Hippocampal formation (tissue), 2 donors: ENCODE results near the gene DNAAF5.
A peak's percentile ranks its signal among the peaks of the same experiment; 100 is the strongest.
"Not testable (repeated sequence)": the region's sequence is repeated elsewhere in the genome, so short reads cannot be mapped to it uniquely, and the experiment has no call there.

Source experiments
- DNase-seq, 2 donors: peaks; one replicate each; lab custom pipeline; 2025; lab: John Stamatoyannopoulos, UW

Gene DNAAF5

DNA sequence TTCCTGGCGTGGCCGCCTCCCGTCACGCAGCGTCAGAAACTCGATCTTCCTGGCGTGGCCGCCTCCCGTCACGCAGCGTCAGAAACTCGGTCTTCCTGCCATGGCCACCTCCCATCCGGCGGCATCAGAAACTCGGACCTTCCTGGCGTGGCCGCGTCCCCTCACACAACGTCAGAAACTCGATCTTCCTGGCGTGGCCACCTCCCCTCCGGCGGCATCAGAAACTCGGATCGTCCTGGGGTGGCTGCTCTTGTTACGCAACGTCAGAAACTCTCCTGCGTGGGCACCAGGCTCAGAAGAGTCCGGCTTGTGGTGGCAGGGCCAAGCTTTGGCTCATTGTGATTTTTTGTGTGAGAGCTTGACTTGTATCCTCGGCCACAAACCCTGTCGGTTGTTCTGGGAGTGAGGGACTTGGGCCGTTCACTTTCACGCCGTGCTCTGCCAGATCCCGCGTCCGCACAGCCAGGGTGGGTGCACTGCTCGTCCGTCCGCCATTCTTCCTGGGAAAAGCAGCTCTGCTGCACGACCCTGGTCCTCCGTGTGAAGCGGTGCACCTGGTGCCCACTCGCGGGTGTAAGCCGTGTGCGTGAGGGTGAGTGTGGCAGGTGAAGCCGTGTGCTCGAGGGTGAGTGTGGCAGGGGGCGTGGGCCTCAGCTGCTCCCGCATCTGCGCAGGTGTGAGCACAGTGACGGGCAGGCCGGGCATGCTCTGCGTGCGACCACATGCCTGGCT is 56.4 kb downstream of the DNAAF5 start:
- no peak for DNase-seq

DNA sequence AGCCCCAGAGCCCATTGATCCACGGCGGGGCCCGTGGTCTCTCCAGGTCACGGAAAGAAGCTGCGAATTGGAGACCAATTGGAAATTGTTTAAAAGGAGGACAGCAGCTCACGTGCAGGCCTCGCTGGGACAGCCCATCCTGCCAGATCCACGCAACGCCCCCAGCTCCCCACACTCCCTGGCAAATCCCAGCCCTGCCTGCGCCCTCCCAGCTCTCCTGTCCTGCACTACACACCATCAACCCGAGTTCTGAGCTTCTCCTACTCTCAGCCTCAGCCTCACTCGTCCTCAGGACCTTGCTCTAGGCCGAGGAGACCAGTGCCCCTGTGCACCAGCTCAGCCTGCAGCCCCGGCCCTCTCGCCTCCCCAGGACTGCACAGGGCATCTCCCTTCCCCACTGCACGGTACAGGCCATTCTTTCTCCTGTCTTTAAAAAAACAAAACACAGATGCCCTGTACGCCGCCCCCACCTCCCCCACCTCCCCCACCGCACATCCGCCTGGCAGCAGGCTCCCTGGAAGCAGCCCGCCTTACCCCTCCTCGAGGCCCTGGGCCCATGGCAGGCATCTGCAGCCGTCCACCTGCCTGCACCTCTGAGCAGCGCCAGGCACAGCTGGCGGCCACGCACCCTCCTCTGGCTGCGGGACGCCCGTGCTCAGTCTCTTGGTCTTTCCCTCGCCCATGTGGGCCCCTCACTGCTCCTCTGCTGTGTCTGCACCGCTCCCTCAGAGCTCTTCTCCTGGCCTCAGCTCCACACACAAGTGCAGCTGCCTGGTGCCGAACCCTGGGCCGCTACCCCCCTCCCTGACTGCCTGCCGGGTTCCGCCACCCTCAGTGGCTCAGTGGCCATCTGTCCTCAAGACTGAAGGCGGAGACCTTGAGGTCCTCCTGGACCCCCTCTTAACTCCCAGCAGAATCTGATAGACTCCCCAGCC is 57.3 kb downstream of the DNAAF5 start:
- DNase-seq: no peak

DNA sequence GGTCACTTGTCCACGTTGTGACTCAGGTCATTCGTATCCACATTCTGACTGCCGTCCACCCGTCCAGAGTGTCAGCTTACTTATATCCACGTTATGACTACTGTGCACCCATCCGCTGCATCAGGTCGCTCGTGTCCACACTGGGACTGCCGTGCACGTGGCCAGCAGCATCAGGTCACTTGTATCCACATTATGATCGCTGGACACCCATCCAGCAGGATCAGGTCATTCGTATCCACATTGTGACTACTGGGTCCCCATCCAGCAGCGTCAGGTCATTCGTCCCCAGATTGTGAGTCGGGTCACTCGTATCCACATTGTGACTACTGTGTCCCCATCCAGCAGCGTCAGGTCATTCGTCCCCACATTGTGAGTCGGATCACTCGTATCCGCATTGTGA is 58.5 kb downstream of the DNAAF5 start:
- no peak for DNase-seq

DNA sequence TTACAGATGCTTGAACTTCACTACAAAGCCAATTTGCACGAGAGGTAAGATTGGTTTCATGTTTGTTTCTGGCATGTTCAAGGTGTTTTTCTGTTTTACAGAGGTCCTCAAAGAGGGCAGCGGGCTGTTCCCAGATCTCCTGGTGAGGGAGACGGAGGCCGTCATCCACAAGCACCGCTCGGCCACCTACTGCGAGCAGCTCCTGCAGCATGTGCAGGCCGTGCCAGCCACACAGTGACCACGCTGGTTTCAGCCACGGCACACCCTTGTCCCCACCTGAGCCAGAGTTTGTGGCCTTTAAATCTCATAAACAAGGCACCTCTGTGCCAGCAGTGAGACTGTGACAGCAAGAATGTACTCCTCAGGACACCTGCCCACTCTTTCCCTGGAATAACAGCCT is 58.9 kb downstream of the DNAAF5 start:
- no peak for DNase-seq

DNA sequence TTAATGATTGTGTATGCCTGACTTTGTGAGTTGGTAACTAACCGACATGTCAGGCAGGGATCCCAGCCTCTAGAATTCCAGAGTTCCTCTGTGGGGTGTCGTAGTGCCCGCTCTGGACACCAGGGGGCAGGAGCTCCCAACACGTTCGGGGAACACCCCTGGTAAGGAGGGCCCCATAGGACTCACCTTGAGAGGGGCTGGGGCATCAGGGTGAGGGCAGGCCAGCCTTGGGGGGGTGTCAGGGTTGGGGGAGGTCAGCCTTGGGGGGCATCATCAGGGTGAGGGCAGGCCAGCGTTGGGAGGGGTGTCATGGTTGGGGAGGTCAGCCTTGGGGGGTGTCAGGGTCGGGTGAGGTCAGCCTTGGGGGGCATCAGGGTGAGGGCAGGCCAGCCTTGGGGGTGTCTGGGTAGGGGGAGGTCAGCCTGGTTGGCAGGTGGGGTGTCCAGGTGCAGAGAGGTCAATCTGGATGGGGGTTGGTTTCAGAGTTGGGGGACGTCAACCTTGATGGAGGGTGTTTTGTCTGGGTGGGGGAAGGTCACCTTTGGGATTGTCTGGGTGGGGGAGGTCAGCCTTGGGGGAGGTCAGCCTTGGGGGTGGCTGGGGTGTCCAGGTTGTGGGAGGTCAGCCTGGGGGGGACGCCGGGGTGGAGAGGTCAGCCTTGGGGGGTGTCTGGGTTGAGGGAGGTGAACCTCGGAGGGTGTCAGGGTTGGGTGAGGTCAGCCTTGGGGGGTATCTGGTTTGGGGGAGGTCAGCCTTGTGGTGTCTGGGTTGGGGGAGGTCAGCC is 60.2 kb downstream of the DNAAF5 start:
- DNase-seq: peak in 1 of 2 donors; percentile 28

DNA sequence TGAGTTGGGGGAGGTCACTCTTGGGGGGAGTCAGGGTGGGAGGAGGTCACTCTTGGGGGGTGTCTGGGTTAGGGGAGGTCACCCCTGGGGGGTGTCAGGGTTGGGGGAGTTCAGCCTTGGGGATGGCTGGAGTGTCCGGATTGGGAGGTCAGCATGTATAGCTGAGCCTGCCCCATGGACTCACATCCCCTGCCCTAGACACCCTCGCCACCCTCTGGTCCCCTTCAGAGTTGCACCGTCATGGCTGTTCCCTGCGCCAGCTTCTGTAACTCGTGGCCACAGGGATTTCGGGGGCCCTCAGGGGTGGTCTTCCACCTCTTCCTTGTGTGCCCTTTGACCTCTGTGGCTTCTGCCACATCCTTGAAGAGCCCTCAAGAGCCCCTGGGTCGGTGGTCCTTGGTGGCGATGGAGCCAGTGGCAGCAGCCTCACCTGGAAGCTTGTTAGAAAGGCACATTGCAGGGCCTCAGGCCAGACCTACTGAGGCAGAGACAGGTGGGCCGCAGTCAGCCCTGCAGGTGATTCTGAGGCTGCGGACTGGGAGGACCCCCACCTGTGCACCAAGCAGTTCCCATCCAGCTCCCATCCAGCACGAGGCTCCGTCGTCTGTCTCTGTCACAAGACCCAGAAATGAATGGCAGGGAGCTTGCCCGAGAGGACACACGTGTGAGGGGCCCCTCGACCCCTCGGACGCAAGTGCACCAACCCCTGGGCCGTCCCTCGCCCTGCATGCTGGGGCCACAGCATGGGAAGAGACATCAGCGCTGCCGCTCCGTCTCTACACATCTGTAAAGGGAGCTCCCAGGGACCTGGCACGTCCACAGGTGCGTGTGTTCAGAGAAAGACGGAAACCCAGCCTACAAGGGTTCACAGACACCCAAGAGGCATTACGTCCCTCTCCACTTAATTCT is 61.1 kb downstream of the DNAAF5 start:
- no peak for DNase-seq

DNA sequence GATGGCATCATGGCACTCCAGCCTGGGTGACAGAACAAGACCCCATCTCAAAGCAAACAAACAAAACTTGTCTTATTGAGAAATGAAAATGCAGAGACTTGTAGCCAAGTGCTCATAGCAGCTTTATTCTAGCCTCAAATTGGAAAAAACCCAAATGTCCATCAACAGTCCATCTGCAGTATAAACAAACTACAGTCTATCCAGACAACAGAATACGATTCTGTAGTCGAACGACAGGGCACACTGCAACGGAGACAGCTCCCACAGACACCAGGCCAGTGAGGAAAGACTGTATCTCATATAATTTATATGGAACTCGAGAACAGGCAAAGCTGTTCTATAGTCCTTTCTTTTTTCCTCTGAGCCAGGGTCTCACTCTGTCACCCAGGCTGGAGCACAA is 65.0 kb downstream of the DNAAF5 start:
- no peak for DNase-seq

DNA sequence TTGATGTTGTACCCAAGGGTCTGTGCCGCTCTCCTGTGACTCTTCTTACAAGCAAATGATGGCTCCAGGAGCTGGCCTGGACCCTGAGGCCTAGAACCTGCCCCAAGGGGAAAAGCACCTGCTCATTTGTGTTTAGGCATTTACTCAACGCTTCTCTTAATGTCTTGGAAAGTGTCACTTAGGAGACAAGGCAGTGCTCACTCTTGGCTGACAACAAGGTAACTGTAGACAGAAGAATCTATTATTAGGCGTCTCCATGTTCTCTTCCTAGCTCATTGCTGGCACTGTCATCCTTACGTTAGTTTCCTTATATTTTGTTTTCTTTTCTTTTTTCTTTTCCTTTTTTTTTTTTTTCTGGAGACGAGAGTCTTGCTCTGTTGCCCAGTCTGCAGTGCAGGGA is 67.7 kb downstream of the DNAAF5 start:
- no peak for DNase-seq

DNA sequence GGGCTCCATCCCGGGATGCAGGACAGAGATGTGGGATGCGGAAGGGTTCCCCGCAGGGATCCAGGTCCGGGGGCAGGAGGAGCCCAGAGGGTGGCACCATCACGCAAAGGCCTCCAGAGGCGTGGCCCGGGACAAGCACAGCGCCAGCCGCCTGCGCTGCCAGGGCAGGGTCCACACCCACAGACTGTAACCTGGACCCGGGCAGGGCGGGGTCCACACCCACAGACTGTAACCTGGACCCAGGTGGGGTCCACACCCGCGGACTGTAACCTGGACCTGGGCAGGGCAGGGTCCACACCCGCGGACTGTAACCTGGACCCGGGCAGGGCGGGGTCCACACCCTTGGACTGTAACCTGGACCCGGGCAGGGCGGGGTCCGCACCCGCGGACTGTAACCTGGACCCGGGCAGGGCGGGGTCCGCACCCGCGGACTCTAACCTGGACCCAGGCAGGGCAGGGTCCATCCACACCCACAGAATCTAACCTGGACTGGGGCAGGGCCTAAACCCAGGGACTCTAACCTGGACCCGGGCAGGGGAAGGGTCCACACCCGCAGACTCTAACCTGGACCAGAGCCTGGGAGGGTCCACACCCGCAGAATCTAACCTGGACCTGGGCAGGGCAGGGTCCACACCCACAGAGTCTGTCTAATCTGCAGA is 68.3 kb downstream of the DNAAF5 start:
- DNase-seq: no peak

DNA sequence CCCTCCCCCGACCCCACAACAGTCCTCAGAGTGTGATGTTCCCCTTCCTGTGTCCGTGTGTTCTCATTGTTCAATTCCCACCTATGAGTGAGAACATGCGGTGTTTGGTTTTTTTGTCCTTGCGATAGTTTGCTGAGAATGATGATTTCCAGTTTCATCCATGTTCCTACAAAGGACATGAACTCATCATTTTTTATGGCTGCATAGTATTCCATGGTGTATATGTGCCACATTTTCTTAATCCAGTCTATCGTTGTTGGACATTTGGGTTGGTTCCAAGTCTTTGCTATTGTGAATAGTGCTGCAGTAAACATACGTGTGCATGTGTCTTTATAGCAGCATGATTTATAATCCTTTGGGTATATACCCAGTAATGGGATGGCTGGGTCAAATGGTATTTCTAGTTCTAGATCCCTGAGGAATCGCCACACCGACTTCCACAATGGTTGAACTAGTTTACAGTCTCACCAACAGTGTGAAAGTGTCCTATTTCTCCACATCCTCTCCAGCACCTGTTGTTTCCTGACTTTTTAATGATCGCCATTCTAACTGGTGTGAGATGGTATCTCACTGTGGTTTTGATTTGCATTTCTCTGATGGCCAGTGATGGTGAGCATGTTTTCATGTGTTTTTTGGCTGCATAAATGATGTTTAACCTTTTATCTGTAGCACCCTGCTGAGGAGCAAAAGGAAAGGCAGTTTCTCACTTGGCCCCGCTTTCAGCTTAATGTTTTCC is 70.1 kb downstream of the DNAAF5 start:
- not testable (repeated sequence) for DNase-seq

DNA sequence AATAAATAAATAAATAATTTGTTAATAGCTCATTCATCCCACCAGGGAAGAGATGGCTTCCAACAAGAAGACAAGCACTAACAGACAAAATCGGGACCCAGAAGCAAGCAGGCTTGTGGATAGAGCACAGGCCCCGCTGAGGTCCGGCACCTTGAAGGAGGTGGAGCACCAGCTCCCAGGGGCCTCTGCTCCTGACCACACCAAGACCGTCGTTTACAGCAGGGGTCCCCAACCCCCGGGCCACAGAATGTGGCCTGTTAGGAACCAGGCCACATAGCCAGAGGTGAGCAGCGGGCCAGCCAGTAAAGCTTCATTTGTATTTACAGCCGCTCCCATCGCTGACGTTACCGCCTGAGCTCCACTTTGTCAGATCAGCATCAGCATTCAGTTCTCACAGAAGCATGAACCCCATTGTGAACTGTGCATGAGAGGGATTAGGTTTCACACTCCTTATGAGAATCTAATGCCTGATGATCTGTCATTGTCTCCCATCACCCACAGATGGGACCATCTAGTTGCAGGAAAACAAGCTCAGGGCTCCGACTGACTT is 72.5 kb downstream of the DNAAF5 start:
- no peak for DNase-seq

DNA sequence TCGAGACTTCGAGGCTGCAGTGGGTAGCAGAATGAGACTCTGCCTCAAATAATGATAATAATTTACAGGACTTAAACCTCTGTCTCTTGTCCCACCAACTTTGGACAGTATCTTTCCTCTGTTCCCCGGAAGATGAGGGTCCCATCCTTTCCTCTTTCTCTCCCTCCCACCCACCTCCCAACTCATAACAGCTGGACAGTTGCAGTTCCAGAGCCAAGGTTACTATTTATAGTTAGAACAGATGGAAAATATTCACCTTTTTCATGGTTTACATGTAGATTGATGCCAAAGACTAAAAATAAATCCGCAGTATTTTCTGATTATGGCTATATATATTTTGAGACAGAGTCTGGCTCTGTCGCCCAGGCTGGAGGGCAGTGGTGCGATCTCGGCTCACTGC is 74.2 kb downstream of the DNAAF5 start:
- DNase-seq: no peak

DNA sequence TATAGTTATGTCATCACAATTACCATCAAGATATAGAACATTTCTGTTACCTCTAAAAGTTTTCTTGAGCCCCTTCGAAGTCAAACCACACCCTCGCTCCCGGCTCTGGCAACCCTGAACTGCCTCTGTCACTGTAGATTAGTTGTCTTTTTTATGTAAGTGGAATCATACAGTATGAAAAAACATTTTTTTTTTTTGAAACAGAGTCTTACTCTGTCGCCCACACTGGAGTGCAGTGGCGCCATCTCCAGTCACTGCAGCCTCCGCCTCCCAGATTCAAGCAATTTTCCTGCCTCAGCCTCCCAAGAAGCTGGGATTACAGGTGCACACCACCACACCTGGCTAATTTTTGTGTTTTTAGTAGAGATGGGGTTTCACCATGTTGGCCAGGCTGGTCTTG is 74.9 kb downstream of the DNAAF5 start:
- not testable (repeated sequence) for DNase-seq

DNA sequence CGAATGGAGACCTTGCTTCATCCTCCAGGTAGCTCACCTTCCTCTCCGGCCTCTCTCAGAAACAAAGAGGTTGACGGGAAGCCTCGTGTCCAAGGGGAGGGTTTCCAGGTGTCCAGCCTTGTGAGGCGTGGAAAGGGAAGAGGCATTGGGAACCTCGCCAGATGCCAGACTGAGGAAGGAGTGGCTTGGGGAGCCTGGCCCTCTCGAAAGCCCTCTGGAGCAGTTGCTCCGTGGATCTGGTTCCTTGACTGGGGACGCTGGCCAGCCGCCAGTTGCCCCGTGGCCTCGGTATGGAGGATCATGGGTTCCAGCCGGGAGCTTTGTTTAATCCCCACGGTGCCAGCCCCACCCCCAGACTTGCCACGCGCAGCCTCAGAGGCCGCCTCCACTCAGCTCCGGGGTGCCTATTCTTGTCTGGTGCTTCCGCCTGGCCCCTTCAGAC is 75.5 kb downstream of the DNAAF5 start:
- no peak for DNase-seq

DNA sequence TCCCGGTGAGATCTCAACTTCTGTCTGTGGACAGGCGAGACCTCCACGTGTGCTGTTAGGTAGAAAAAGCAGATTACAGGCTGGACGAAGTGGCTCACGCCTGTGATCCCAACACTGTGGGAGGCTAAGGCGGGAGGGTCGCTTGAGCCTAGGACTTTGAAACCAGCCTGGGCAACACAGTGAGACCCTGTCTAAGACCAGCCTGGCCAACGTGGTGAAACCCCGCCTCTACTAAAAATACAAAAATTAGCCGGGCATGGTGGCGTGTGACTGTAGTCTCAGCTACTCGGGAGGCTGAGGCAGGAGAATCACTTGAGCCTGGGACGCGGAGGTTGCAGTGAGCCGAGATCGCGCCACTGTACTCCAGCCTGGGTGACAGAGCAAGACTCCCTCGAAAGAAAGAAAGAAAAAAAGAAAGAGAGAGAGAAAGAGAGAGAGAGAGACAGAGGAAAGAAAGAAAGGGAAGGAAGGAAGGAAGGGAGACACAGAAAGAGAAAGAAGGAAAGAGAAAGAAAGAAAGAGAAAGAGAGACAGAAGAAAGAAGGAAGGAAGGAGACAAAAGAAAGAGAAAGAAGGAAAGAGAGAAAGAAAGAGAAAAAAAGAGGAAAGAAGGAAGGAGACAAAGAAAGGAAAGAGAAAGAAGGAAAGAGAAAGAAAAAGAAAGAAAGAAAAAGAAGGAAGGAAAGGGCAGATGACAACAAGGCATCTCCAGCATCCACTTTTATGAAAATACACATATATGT is 76.2 kb downstream of the DNAAF5 start:
- DNase-seq: no peak

DNA sequence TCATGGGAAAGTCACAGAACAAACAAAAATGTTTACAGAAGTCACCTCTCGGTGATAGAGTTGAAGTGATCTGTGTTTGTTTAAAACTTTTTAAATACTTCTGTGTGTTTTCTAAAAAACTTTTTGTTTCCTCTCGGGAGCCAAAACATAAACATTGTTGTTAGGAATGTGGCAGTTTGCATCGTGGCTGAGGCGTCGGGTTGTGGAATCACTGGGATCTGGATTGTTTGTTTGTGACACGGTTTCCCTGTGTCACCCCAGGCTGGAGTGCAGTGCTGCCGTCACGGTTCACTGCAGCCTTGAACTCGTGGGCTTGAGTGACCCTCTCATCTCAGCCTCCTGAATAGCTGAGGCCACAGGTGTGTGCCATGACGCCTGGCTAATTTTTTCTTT is 76.7 kb downstream of the DNAAF5 start:
- DNase-seq: no peak

DNA sequence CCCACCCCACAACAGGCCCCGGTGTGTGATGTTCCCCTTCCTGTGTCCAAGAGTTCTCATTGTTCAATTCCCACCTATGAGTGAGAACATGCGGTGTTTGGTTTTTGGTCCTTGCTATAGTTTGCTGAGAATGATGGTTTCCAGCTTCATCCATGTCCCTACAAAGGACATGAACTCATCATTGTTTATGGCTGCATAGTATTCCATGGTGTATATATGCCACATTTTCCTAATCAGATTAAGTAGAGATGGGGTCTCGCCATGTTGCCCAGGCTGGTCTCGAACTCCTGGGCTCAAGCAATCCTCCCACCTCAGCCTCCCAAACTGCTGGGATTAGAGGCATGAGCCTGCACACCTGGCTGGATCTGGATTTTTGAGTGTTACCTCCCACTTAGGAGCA is 77.3 kb downstream of the DNAAF5 start:
- not testable (repeated sequence) for DNase-seq

DNA sequence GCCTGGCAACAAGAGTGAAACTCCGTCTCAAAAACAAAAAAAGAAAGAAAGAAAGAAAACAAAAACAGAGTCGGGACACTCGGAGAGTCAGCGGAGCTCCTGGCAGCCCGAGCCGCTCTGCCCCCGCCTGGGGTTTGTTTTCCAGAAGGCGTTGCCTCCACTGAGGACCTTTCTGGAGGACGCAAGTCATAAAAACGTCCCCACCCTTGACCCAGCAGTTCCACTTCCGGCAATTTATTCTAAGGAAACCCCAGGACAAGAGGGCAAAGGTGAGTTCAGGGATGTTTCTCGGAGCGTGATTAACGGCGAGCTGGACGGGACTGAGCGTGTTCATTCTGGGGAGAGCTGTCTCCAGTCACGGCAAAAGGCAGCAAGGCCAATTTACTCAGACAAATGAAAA is 78.8 kb downstream of the DNAAF5 start:
- DNase-seq: no peak
